T-helper 9 cell (primary cell): Measurements from ENCODE around the gene PDK3.

Experiments
- DNase-seq: peaks from one replicate; pipeline ENCODE4 v3.0.0-alpha.2; 2020
- total RNA-seq, 2 donors: gene quantifications; one replicate each; lab custom pipeline; 2026; lab: John Stamatoyannopoulos, UW

Gene PDK3
- total RNA-seq = 60.8 to 135 reads per million in 2 donors

DNA sequence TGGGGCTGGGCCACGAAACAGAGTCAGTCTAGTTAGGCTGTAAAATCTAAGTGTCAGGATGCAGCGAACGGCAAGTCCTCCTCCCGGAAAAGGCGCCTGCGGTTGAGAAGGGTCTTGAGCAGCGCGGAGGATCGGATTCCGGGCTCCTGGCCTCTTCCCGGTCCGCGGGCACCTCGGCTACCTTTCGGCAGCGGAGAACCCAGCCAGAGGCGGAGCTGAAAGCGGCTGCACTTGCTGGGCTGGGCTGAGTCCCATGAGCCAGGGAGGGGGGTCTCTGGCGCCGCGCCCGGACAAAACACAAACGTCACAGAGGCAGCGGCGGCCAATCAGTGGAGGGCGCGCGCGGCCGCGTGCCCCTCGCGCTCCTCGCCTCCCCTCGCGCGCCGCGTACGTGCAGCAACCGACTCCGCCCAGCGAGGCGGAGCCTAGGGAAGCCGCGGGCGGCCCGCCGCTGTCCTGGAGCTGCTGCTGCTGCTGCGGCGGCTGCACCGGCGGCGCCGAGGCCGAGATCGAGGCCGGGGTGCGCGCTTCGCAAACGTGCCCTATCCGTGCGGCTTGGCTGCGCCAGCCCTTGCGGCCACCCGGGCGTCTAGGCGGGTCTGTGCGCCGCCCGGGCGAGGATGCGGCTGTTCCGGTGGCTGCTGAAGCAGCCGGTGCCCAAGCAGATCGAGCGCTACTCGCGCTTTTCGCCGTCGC is at the start of gene PDK3:
PDK3 (plus strand) TSS at position 451 of the 696 bp plus-strand sequence; CDS start at position 621, 170 bp downstream.
- peak; percentile 82 for DNase-seq

DNA sequence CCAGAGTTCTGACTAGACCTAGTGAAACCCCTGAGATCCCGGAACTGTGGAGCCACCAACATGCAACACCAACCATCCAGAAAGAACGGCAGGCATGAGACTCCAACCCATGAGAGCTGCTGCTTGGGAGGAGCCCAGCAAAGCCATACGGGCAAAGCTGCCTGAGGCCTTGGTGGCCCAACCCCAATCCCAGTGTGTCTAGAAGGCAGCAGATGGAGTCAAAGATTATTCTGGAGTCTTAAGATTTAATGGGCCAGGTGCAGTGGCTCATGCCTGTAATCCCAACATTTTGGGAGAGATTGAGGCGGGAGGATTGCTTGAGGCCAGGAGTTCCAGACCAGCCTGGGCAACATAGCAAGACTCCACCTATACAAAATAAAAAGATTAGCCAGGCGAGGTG is 49.2 kb upstream of the PDK3 start:
- no peak for DNase-seq

DNA sequence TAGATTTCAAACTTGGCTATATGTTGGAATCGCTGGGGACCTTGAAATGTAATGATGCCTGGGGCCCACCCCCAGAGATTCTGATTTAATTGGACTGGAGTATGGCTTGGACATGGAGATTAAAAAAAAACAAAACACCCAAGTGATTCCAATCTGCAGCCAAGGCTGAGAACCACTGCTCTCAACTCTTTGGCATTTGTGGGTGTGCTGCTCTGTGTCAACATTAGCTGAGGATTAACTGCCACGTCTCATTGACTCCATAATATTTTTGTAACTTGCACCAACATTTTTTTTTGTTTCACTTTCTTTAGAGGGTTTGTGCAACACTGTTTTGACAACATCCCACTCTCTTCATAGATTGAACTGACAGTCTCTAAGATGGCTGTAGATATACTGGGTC is 41.1 kb upstream of the PDK3 start:
- DNase-seq = no peak

DNA sequence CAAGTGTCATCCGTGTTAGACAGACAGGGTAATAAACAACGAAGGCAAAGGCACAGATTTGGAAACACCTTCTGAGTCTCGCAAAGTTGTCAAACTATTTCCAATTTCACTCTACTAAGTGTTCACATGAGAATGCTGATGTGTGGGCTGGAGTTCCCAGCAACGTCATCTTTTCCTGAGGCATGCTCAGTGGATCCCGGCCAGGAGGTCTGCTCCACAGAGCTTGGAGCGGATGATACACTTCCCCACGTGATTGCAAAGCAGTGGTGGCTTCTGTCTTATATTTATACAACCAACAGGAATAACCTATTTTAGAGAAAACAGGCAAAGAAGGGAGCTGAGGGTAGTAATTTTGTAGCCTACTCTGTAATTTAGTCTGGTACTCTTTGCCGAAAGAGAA is 40.1 kb upstream of the PDK3 start:
- no peak for DNase-seq

DNA sequence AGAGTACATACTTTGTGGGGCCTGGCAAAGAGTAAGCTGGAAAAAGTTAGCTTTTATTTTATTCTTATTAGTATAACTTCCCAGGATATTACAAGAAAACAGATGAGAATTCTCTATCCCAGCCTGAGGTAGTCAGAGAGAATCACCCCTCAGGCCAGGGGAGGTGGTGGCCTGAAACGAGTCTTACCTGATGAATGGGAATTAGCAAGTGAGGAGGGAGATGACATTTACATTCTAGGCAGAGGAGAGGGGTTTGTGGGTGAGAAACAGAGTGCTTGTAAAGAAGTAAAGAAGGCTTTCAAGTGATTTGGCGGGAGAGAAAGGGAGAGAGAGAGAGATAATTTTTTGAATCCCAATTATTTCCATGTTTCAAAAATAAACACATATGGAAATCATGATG is 39.3 kb upstream of the PDK3 start:
- DNase-seq = no peak

DNA sequence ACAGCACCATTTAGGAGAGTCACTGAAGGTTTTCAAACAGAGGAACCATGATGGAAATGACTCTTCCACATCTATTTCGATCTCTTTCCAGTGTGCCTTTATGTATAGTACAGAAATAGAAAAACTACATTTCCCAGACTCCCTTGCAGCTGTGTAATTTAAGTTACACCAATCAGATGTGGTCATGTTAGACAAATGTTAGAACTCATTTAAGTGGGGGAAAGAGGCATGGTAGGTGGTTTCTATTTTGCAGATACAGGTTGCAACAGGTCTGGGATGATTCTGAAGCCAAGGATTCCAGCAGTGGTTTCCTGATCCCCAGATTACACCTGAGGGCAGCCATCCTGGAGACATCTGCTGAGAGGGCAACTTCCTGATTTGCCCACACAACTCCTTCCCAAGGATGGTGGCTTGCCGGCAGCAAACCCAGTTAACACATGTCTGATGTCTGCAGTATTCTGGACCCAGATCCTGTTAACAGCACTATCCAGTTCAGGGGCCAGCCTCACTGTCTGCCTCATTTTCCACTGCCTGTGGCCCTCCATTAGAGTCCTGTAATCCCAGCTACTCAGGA is 38.7 kb upstream of the PDK3 start:
- DNase-seq = no peak

DNA sequence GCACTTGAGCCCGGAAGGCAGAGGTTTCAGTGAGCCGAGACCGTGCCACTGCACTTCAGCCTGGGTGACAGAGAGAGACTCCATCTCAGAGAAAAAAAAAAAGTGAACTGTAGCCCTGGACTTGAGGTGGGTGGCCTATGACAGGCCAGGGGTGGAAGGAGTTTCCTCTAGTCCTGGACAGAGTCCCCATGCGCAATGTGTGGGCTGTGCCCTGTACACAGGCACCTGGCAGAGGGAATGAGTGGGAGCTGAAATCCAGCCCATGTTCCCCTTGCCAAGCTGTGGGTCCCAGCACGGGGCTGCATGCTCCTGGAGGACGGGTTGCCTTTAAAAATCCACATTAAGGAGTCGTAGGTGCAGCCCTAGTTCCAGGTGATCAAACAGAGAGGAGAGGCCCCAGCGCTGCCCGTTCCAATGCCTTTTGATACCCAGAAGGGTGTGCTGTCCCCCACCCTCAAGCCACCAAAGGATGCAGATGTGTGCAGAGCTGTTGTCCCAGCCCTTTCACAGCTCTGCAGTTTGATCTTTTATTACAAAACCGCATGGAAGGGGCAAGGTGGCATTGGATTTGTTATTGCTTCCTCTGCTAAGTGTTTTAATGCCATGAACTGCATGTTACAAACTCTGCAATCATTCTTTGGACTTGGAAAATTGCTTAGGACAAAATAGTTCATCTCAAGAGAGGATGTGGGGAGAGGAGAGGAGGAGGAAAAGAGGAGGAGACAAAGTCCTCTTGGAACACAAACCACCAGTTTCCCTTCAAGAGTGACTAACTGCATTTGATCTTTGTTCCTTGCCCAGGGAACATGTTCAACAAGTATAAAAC is 38.0 kb upstream of the PDK3 start:
- DNase-seq = no peak

DNA sequence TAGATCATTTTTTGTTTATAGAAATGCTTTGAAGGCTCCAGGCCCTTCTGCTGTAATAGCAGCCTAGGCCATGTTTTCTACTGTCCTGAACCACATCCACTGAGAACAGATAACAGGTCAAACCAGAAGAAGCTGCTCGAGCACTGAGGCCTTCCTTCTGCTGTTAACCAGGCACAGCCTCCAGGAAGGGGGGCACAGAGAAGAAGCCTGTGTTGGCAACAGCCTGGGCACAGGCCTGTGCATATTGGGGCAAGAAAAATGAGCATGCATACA is 37.4 kb upstream of the PDK3 start:
- DNase-seq = no peak

DNA sequence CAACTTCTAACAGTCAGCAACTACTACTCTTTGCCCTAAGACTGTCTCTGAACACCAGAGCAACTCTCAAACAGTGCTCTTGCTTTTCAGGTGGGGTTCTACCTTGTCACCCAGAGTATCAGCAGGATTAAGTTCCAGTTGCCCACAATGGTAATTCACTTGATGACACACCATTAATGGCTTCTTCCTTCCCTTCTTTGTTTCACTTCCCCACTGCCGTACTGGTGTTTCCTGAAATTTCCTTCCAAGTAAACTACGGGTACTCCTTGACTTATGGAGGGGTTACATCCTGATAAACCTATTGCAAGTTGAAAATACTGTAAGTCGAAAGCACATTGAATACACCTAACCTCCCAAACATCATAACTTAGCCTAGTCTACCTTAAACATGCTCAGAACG is 36.6 kb upstream of the PDK3 start:
- DNase-seq = no peak

DNA sequence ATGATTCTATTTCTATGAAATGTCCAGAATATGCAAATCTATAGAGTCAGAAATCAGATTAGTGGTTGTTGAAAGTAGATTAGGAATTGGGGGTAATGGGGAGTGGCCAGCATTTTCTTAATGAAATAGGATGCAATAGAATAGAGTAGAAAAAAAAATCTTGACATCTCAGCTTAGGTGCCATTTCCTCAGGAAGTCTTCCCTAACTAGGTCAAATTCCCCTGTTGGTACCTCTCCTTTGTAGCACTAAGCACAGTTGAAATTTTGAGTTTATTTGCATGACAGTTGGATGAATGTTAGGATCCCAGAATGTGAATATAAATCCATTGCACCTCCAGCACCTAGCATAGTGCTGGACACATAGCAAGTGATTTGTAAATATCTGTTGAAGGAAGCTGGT is 30.0 kb upstream of the PDK3 start:
- DNase-seq = no peak

DNA sequence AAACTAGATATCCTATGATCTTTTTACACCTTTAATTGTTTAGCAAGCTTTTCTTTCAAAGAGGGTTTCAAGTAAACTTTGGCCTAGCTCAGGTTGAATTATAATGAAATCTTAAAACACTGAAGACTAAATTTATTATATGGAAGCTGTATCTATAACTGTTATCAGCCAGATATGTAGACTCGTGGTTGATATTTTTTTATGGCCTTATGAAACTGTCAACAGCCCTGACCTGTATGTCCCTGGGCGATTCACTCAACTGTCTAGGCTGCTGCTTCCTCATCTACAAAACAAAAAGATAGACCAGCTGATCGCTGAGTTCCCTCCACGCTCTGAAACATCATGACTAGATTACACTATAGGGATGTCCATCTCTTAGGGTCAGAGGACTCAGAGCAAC is 21.2 kb upstream of the PDK3 start:
- no peak for DNase-seq

DNA sequence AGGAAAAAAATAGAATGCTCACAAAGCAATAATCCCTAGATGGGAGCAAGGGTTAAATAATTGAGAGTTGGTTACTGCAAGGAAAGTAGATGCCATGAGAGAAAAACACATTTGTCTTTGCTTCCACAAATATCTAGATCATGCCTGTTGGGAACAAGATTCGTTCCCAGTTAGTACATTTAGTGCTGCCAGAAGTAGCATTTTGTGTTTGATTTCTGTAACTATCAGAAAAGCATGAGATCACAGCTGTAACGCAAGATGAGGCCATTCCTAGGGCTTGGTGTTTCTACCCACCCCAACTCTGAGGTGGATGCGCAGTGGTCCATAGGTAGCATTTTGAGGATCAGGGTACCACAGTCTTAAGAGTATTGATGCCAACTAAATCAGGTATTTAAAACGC is 20.4 kb upstream of the PDK3 start:
- no peak for DNase-seq

DNA sequence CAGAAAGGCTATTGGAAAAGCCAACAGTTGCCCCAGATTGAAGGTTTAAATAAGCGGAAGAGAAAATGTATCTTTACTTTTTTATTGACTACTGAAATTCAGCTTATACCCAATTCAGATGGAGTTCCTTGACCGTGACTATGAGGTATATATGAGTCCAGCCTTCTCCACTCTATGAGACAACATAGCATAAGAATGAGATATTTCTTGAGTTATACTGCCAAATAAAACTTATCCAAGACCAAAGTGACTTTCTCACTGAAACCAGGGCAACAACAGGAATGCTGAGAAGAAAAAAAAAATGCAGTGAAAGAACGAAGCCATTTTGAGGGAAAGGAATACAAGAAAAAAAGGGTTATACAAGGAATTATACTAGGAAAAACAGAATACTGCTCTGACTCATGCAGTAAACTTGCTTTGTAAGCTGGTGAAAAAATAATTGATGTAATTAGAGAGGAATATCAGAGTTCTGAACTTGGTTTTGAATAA is 16.3 kb upstream of the PDK3 start:
- DNase-seq = no peak

DNA sequence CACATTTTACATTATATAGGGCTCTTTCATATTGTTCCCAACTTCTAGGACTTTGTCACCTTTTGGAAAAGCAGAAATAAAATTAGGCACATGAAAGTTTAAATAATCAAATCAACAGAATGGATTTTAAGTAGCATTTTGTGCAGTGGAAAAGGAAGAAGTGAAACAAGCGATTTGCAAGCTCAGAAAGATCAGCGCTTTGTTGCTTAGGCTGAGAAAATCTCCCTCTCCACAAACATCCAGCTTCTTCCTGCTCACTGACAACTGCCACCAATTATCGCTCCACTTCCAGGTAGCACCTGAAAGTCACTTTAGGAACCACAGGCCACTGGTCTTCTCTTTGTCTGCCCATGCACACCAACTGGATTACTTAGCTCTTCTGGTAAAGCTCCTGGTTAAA is 2.0 kb upstream of the PDK3 start:
- no peak for DNase-seq

DNA sequence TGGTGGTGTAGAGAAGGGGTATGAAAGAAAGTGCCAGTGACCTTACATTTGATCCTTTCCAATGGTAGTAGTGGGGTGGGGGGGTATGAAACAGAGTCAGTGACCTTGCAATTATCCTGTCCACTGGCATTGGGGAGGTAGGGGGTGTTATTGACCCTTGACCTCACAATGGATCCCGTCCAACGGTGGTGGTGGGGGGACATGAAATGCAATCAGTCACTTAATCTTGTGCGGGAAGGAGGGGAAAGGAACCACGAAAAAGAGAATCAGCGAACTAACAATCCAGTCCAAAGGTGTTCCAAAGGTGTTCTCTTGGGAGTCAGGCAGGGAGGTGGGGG is 619 bp upstream of the PDK3 start:
- no peak for DNase-seq

DNA sequence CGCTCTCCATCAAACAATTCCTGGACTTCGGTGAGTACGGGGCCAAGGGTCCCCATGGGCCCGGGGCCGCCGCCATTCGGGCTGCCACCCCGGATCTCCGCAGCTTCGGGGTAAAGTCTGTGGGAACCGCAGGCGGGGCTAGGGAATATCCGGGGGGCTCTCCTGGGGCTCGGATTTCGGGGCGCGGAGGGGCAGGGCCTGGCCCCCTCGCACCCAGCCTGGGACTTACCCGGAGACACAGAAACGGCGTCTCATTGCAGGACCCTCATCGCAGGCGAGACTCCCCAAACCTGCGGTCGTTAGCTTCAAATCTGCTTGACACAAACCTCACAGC is 413 bp downstream of the PDK3 start:
- DNase-seq = peak; percentile 16

DNA sequence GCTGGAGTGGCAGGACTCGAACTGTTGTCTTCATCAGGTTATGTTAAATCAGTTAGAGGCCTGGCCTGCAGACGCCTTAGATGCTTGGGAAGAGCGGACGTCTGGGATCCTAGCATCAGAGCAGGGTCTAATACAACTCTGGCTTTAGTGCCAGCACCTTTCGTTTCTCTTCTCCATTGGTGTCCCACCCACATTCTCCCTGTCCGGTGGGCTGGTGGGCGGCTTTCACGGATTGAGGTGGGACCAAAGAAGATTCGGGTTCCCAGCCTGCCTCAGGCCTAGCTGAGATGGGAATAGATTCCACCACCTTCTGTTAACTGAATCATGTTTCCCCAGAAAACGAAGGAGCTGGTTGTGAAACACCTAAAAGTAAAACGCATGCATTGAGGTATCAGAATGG is 939 bp downstream of the PDK3 start:
- no peak for DNase-seq

DNA sequence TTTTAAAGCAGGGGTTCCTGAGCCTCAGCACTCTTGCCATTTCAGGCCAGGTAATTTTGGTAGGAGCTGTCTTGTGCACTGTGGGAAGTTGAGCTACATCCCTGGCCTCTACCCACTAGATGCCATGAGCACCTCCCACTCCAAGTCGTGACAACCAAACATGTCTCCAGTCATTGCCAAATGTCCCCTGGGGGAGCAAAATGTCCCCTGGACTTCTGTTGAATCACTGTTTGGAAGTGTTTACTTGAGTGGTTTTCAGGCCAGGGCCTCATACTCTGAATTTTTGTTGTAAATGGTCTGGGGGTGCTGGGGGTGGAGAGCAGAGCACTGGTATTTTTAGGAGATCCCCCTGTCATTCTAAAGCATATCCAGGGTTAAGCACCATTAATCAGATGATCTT is 3.2 kb downstream of the PDK3 start:
- DNase-seq = no peak

DNA sequence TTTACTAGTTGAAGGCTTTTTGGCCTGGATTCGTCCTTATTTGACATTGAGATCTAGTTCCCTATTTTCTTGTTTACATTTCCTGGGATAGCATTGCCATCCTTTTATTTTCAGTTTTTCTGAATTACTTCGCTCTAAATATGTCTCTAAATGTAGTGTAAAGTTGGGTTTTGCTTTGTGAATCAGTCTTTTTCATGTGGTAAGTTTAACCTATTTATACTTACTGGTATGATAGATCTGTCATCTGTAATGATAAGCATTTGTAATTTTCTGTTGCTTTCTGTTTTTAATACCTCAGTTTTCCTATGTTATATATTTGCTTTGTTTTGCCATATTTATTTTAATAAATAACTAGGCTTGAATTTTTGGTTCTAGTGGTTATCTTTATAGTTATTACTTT is 6.7 kb downstream of the PDK3 start:
- no peak for DNase-seq

DNA sequence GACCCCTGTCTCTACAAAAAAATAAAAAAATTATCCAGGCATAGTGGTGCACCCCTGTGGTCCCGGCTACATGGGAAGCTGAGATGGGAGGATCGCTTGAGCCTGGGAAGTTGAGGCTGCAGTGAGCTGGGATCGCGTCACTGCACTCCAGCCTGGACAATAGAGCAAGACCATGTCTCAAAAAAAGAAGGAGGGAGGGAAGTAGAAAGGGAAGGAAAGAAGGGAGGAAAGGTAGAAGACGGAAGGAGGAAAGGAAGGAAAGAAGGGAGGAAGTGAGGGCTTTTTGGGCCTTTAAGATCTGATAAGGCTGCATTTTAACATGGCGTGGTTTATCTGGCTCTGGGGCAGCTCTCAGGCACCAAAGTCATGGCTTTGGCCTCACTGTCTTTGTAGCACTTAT is 10.4 kb downstream of the PDK3 start:
- no peak for DNase-seq

DNA sequence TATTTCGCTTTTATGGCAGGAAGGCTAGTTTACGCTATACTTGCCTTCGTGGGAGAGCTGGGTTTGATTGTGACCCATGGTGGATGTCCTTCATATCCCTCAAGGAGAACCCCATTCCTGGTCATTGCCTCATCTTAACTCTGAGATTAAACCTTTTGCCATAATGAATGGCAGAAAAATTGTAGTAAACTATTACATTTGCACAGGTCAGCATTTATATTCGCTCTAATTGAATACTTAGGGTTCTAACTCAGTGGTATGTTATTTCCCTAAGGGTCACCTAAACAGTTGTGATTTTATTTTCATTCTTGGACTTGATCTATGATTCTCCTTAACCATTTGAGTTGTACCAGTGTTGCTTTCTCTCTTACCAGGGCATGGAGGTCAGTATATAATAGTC is 13.4 kb downstream of the PDK3 start:
- no peak for DNase-seq

DNA sequence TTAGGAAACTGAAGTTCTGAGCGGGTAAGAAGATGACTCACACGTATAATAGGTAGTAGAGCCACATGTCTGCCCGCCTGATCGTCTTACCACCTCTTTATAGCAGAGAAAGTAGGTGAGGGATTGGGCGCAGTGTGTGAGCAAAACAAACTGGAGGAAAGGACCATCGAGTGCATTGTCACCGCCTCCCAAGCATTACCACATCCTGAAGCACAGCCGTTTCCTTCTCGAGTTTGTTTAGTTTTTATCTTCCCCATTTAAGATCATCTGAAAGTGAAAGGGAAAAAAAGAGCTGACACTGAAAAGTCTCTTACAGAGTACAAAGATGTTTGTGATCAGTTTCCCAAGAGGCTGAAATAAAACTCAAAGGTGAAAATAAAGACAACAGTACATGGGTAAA is 14.8 kb downstream of the PDK3 start:
- peak; percentile 58 for DNase-seq

DNA sequence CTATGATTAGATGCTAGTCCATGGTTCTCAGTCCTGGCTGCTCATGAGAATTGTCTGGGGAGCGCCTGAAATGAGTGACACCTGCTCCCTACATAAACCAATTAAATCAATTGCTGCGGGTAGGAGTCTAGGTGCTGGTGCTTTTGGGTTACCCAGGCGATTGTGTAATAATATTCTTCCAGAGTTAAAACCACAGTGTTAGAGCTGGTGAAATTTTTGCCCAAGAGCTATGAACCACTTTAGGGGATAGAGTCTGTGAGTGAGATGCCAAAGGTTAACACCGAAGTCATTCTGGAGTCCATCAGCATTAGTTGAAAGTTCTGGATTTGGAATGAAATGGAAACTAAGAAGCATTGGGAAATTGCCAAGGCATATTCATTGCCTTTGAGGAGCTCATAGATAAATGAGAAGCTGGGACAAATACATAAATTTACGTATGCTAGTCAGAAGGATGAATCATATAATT is 15.3 kb downstream of the PDK3 start:
- DNase-seq = no peak

DNA sequence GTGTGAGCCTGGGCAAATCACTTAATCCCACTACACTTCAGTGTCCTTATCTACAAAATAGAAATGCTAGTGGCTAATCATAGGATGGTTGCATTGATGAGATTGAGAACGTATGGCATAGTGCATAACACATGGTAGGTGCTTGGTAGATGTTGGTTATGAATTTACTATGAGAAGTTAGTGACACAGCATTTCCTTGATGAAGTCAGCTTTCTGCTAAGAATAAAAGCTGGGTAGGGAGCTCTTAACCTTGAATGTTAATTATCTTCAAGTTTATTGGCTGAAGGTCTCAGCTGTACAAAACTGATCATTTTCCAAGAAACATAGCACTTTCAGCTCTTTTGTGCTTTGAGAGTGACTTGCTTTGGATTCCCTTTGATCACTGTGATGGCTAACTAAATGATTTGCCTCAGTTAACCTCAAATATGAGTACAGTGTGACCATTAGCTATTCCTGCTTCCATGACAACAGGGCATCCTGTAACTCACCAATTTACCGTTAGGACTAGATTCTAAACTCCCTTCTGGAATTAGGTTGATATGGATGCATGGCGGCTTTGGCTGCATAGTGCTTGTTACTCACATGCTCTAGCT is 17.8 kb downstream of the PDK3 start:
- no peak for DNase-seq
